Gastrocnemius medialis (tissue), 4 donors: Measurements from ENCODE around the gene FKBP1A. TPM values are rescaled to one million over a fixed set of nuclear protein-coding genes. Genes with fewer than 3 reads are reported as not detected.

Experiments used
- ATAC-seq, 2 donors: fragments of 150-250 bp; one replicate each; pipeline ENCODE4 v1.9.1; 2016
- DNase-seq, 2 donors: peaks; one replicate each; pipeline ENCODE4 v3.0.0-alpha.2; 2019
- H3K27ac ChIP-seq, 4 donors: fragments of 200-600 bp; sonication (generic); 1 replicate in 1 of 4; 2 replicates in 3 of 4; pipeline ENCODE4 v1.5.1; 2016 to 2018; ENCODE audit warnings: mild to moderate bottlenecking in 2 of 4, moderate library complexity in 1 of 4
- H3K27me3 ChIP-seq, 3 donors: fragments of 200-600 bp; sonication (generic) in 2 of 3; 1 replicate in 1 of 3; 2 replicates in 2 of 3; pipeline versions ENCODE4 v1.5.1 to v1.6.0; 2016 to 2019; ENCODE audit warnings: mild to moderate bottlenecking in 1 of 3, moderate library complexity in 1 of 3
- H3K36me3 ChIP-seq, 2 donors: fragments of 200-600 bp; sonication (generic) in 1 of 2; one replicate each; pipeline ENCODE4 v1.5.1; 2017 to 2018
- H3K4me1 ChIP-seq, 2 donors: fragments of 200-600 bp; sonication (generic) in 1 of 2; one replicate each; pipeline ENCODE4 v1.5.1; 2016 to 2017; ENCODE audit warnings: mild to moderate bottlenecking in 2 of 2
- H3K4me3 ChIP-seq, 4 donors: fragments of 200-600 bp; sonication (generic) in 3 of 4; 1 replicate in 1 of 4; 2 replicates in 3 of 4; pipeline ENCODE4 v1.5.1; 2016 to 2019; ENCODE audit warnings: mild to moderate bottlenecking in 2 of 4
- H3K9me3 ChIP-seq, 3 donors: fragments of 200-600 bp; sonication (generic) in 2 of 3; 1 replicate in 1 of 3; 2 replicates in 2 of 3; pipeline ENCODE4 v1.5.1; 2016 to 2019
- POLR2A ChIP-seq, 2 donors: fragments of 450-650 bp; IDR thresholded peaks; one replicate each; pipeline ENCODE4 v1.6.1; 2017; ENCODE audit warnings: antibody characterized with exemption in 2 of 2, mild to moderate bottlenecking in 2 of 2, moderate library complexity in 2 of 2
- in situ Hi-C, 4 donors: fragments of 200-750 bp; cut with MboI; loops; one replicate each; pipeline versions ENCODE4 v1.15.0 to v1.8.0; 2017; ENCODE audit warnings: low sequenced_read_pairs in 4 of 4
- intact Hi-C: fragments of 100-400 bp; cut with DNase I; formaldehyde crosslinking; loops from one replicate; pipeline ENCODE4 v1.15.1; 2023; ENCODE audit warnings: low total_unique reads
- total RNA-seq, 4 donors: library from RNA; depleted of rRNA; stranded (reverse); fragments of >200 nt; gene quantifications; one replicate each; pipeline versions ENCODE4 v1.1.0 to v1.2.3, GENCODE V29; 2016
- TF ChIP-seq, protein P1 (sequence below), 5 experiments: fragments of 450-650 bp in 3 of 5; fragments of 200-600 bp in 2 of 5; sonication (generic) in 2 of 5; IDR thresholded peaks in 4 of 5; conservative IDR thresholded peaks in 1 of 5; 1 replicate in 4 of 5; 2 replicates in 1 of 5; pipeline ENCODE4 v1.5.1; 2016 to 2019; ENCODE audit warnings: antibody characterized with exemption in 5 of 5, mild to moderate bottlenecking in 3 of 5, moderate library complexity in 3 of 5

Gene FKBP1A
- total RNA-seq, 4 donors from 2014 or later: 27.7 to 89.4 (median 52.5) TPM

DNA sequence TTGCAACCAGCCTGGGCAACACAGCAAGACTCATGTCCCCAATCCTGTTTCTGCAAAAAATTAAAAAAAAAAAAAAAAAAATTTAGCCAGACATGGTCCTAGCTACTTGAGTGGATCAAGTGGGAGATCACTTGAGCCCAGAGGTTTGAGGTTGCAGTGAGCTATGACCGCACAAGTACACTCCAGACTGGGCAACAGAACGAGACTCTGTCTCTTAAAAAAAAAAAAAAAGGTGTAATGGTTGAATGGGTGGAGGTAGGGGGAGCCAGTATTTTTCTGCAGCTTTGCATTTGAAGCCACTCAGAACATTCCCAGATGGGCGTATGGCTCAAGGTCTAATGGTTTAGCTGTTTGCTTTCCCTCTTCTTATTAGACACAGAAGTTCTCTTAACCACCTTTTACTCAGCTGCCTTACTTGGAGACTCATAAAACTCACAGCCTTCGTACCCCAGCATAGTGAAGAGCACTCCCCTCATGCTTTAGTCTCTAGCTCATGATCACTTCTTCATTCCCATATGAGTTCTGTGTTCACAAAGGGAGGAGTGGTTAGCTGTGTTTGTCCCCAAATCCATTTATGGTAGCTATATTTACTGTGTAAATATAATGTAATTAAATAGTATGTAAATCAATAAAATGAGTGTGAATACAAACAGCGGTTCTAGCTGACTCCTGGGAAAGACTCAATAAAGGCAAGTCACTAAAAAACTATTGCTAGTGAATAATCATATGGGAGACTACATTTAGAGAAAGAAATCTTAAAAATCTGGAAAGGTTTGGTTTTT lies 9.0 kb downstream of the FKBP1A start:
- H3K36me3 ChIP-seq: no peaks in the 10 kb centered on the region
- H3K9me3 ChIP-seq: no peaks in the 10 kb centered on the region
- TF ChIP-seq, protein P1, sequence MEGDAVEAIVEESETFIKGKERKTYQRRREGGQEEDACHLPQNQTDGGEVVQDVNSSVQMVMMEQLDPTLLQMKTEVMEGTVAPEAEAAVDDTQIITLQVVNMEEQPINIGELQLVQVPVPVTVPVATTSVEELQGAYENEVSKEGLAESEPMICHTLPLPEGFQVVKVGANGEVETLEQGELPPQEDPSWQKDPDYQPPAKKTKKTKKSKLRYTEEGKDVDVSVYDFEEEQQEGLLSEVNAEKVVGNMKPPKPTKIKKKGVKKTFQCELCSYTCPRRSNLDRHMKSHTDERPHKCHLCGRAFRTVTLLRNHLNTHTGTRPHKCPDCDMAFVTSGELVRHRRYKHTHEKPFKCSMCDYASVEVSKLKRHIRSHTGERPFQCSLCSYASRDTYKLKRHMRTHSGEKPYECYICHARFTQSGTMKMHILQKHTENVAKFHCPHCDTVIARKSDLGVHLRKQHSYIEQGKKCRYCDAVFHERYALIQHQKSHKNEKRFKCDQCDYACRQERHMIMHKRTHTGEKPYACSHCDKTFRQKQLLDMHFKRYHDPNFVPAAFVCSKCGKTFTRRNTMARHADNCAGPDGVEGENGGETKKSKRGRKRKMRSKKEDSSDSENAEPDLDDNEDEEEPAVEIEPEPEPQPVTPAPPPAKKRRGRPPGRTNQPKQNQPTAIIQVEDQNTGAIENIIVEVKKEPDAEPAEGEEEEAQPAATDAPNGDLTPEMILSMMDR (IDR thresholded peaks at IDR 0.05 in 4 of 5, conservative IDR thresholded peaks at IDR 0.05 in 1 of 5): no peak
- no peak for TF ChIP-seq POLR2A (IDR thresholded peaks at IDR 0.05)
- peak overlapping the region in 1 of 4 donors; percentile 7 for H3K27ac ChIP-seq
- H3K4me3 ChIP-seq: no peak overlapping the region
- DNase-seq (no peak), ATAC-seq (no peak)
- peaks cover 64 to 88% of the 10 kb centered on the region in 2 donors for H3K4me1 ChIP-seq
- intact Hi-C loops (no loop called here), in situ Hi-C loops (loop anchor here in 1 of 4 donors (10.0 kb wide), 1 partner anchor 49 kb away; no protein-coding TSS in a partner anchor)
- H3K27me3 ChIP-seq: no peaks in the 10 kb centered on the region

DNA sequence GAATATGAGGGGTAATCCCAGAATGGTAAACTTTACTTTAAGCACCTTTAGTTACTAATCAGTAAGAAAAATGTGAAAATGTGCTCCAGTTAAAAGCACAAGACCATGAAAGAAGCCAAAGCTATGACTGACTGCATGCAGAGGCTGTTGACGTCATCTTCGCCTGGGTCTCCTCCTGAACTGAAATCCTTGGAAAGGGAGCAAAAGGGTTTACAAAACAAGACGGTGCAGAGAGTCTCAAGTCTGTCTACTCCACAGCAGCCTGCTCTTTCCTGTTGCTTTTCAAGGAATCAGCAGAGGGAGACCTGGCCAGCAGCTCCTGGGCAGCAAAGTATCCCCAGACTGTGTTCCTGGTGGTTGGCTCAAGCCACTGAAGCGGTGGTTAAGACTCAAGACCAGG lies 10.2 kb downstream of the FKBP1A start:
- ATAC-seq: no peak
- Histone ChIP-seq H3K4me1 (peaks cover 67 to 90% of the 10 kb centered on the region in 2 donors), H3K9me3 (no peaks in the 10 kb centered on the region), H3K27me3 (no peaks in the 10 kb centered on the region), H3K36me3 (no peaks in the 10 kb centered on the region), H3K4me3 (no peak overlapping the region), H3K27ac (peak overlapping the region; percentile 64 to 84 (median 76))
- DNase-seq: peak in 1 of 2 donors; percentile 16
- in situ Hi-C loops (loop anchor here in 1 of 4 donors (10.0 kb wide), 1 partner anchor 48 kb away; no protein-coding TSS in a partner anchor), intact Hi-C loops (no loop called here)
- TF ChIP-seq POLR2A (IDR thresholded peaks at IDR 0.05): no peak
- TF ChIP-seq, protein P1 (IDR thresholded peaks at IDR 0.05 in 4 of 5, conservative IDR thresholded peaks at IDR 0.05 in 1 of 5): no peak

DNA sequence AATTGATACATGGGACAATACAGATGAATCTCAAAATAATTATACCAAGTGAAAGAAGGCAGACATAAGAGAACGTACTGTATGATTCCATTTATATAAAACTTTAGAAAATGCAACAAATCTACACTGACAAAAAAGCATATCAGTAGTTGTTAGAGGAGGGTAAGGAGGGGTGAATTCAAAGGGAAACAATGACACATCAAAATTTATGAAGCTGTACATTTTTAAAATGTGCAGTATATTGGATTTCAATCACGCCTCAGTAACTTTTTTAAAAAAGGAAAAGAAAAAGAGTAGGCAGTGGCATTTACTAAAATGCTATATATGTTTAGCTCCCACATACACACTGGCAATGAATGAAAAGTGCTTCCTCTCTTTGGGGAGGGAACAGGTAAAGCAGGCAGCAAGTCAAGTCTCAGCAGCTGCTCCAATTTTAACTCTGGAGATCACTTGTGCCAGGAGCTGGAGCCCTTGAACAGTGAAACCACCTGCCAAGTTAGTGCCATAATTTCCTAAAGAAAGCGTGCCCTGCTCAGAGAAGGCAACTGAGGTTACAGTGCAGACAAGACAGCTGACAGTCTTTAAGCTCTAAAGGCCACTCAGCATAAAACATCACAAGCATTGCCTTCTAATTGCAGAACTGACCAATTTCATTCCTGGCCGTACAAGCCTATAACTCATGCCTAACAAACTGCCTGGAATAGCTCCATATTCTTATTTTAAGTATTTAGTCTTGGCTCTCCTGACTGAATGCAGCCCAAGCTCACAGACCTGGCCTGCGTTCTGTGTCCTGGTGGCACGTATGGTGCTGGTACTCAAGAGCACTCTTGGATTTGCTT lies 10.9 kb downstream of the FKBP1A start:
- ATAC-seq: peak; percentile 97 to 98
- Histone ChIP-seq H3K4me3 (no peak overlapping the region), H3K27ac (peak overlapping the region; percentile 64 to 84 (median 76))

DNA sequence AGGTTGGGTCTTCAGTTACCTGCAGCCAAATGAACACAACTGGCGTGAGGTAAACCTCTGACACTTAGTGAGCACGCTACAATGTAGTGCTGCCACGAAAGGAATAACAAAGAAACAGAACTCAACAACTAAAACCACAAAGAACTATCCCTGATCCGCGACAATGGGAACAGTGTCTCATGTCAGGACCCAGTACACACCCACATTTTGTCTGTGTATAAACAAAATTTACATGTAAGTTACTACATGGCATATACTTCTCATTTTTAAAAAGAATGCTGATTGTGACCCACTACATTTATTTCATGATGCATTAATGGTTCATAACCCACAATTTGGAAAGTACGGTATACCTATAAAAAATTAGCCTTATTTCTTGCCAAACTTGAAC lies 14.1 kb downstream of the FKBP1A start:
- no peak overlapping the region for H3K4me3 ChIP-seq
- peaks cover 74 to 90% of the 10 kb centered on the region in 2 donors for H3K4me1 ChIP-seq
- in situ Hi-C loops (no loop called here), intact Hi-C loops (no loop called here)
- no peak for ATAC-seq
- no peaks in the 10 kb centered on the region for H3K36me3 ChIP-seq
- TF ChIP-seq, protein P1 (IDR thresholded peaks at IDR 0.05 in 4 of 5, conservative IDR thresholded peaks at IDR 0.05 in 1 of 5): no peak
- TF ChIP-seq POLR2A (IDR thresholded peaks at IDR 0.05): no peak
- H3K27ac ChIP-seq: no peak overlapping the region
- H3K27me3 ChIP-seq: no peaks in the 10 kb centered on the region
- DNase-seq: no peak
- no peaks in the 10 kb centered on the region for H3K9me3 ChIP-seq

More for the DNA sequence above, 10.9 kb downstream of the FKBP1A start:
- DNase-seq: peak; percentile 52 to 83
- no peaks in the 10 kb centered on the region for H3K9me3 ChIP-seq
- intact Hi-C loops (no loop called here), in situ Hi-C loops (loop anchor here in 1 of 4 donors (10.0 kb wide), 1 partner anchor 47 kb away; no protein-coding TSS in a partner anchor)
- H3K4me1 ChIP-seq: peaks cover 68 to 89% of the 10 kb centered on the region in 2 donors
- no peaks in the 10 kb centered on the region for H3K27me3 ChIP-seq
- no peak for TF ChIP-seq POLR2A (IDR thresholded peaks at IDR 0.05)
- TF ChIP-seq, protein P1 (IDR thresholded peaks at IDR 0.05 in 4 of 5, conservative IDR thresholded peaks at IDR 0.05 in 1 of 5): no peak
- H3K36me3 ChIP-seq: no peaks in the 10 kb centered on the region
